Esophagus squamous epithelium (tissue), 4 donors: ENCODE results near the gene USP21.
A peak's percentile ranks its signal among the peaks of the same experiment; 100 is the strongest.

Source experiments
- CTCF ChIP-seq, 6 experiments: fragments of 450-650 bp in 4 of 6; fragments of 200-600 bp in 2 of 6; sonication (generic) in 2 of 6; IDR thresholded peaks; one replicate each; pipeline ENCODE4 v1.5.1; 2016 to 2019; ENCODE audit warnings: antibody characterized with exemption in 6 of 6, mild to moderate bottlenecking in 4 of 6, moderate library complexity in 4 of 6
- POLR2A ChIP-seq, 4 donors: fragments of 450-650 bp; IDR thresholded peaks; one replicate each; pipeline ENCODE4 v1.6.1; 2017; ENCODE audit warnings: antibody characterized with exemption in 4 of 4, mild to moderate bottlenecking in 4 of 4, moderate library complexity in 3 of 4

- TF ChIP-seq CTCF (IDR thresholded peaks at IDR 0.05) (no peak), POLR2A (IDR thresholded peaks at IDR 0.05) (peak in 1 of 4 donors; percentile 17)
Observed at GRCh38 chr1:161196521-161197451, 37.5 kb downstream of the USP21 start.
